K562 (cell line): ENCODE measurements around the gene SGMS1. TPM values are rescaled to one million over a fixed set of nuclear protein-coding genes. Genes with fewer than 3 reads are reported as not detected.

Experiments used
- CBFA2T3 ChIP-seq: fragments of 450-650 bp; IDR thresholded peaks from 2 replicates; pipeline ENCODE4 v1.6.1; 2017
- CCAR2 ChIP-seq: fragments of 200-400 bp; formaldehyde crosslinking; IDR thresholded peaks from 2 replicates; pipeline ENCODE4 v1.6.1; 2017; ENCODE audit warnings: mild to moderate bottlenecking, low read depth, low read length
- FOXJ3 ChIP-seq: sonication (generic); formaldehyde crosslinking; IDR thresholded peaks from 2 replicates; pipeline ENCODE4 v1.4.0; 2020; ENCODE audit warnings: mild to moderate bottlenecking, missing genetic modification reagents
- GATAD2A ChIP-seq: fragments of 450-650 bp; IDR thresholded peaks from 2 replicates; pipeline ENCODE4 v1.6.1; 2017
- NFE2 ChIP-seq: IDR thresholded peaks from 2 replicates; pipeline ENCODE4 v1.6.1; 2014; ENCODE audit warnings: antibody characterized with exemption, low read depth
- PPARD ChIP-seq: fragments of 250-450 bp; sonication (Bioruptor Pico); IDR thresholded peaks from 2 replicates; pipeline ENCODE4 v1.8.0; 2022; ENCODE audit warnings: inconsistent platforms, mild to moderate bottlenecking, moderate library complexity
- SPI1 ChIP-seq: IDR thresholded peaks from 2 replicates; pipeline ENCODE4 v1.6.1; 2011; ENCODE audit warnings: low read depth, low read length, control low read depth, borderline replicate concordance
- TBL1XR1 ChIP-seq, 2 experiments: IDR thresholded peaks; 2 replicates each; pipeline ENCODE4 v1.6.1; 2012; ENCODE audit warnings: improper control_type of control experiment in 2 of 2, low read length in 2 of 2, mild to moderate bottlenecking in 1 of 2
- TEAD1 ChIP-seq, 2 experiments: fragments of 450-650 bp in 1 of 2; sonication (generic) in 1 of 2; formaldehyde crosslinking; IDR thresholded peaks; 2 replicates each; pipeline versions ENCODE4 v1.4.0 to v1.8.0; 2020 to 2022; ENCODE audit warnings: mild to moderate bottlenecking in 2 of 2, missing genetic modification reagents in 1 of 2
- TEAD2 ChIP-seq: fragments of 450-650 bp; IDR thresholded peaks from 2 replicates; pipeline ENCODE4 v1.6.1; 2016; ENCODE audit warnings: missing genetic modification characterization, control low read depth, missing compliant biosample characterization
- polyA plus RNA-seq, 8 experiments: library from polyadenylated mRNA; depleted of rRNA in 4 of 8; stranded (reverse) in 5 of 8; unstranded in 3 of 8; fragments of >200 nt; fragmentation: Nextera tagmentation in 2 of 8; fragmentation: Illumina TruSeq in 1 of 8; extraction: Ambion mirVana in 2 of 8; extraction: Trizol in 1 of 8; gene quantifications; 2 replicates each; pipeline versions ENCODE4 v1.2.1 to v1.2.3, GENCODE V29; 2011 to 2014; ENCODE audit warnings: inconsistent platforms in 1 of 8, missing spikeins in 1 of 8
- total RNA-seq, 7 experiments: library from RNA; depleted of rRNA in 6 of 7; stranded (reverse); fragments of >200 nt in 6 of 7; fragmentation: Illumina TruSeq in 2 of 7; extraction: Trizol in 2 of 7; gene quantifications; 2 replicates each; pipeline versions ENCODE4 v1.2.1 to v1.2.3, GENCODE V29; 2011 to 2021; ENCODE audit warnings: low replicate concordance in 1 of 7
- TF ChIP-seq, protein P1 (sequence below): fragments of 450-650 bp; IDR thresholded peaks from 2 replicates; pipeline ENCODE4 v1.6.1; 2016; ENCODE audit warnings: mild to moderate bottlenecking, moderate library complexity
- TF ChIP-seq, protein P2 (sequence below): sonication (generic); formaldehyde crosslinking; IDR thresholded peaks from 2 replicates; pipeline ENCODE4 v1.8.0; 2022; ENCODE audit warnings: missing genetic modification reagents, mild to moderate bottlenecking, borderline replicate concordance
- TF ChIP-seq, protein P3 (sequence below): fragments of 250-450 bp; sonication (Bioruptor Pico); IDR thresholded peaks from 2 replicates; pipeline ENCODE4 v1.4.0; 2020
- TF ChIP-seq, protein P4 (sequence below): IDR thresholded peaks from 2 replicates; pipeline ENCODE4 v1.6.1; 2012; ENCODE audit warnings: low read depth, low read length, improper control_type of control experiment, borderline replicate concordance

SGMS1 gene
- total and polyA plus RNA-seq, 9 of the 15 experiments (the other 6 are each of a cell fraction or from before 2014, with no cell fraction given): 22.6 to 232 (median 82.2) TPM

DNA sequence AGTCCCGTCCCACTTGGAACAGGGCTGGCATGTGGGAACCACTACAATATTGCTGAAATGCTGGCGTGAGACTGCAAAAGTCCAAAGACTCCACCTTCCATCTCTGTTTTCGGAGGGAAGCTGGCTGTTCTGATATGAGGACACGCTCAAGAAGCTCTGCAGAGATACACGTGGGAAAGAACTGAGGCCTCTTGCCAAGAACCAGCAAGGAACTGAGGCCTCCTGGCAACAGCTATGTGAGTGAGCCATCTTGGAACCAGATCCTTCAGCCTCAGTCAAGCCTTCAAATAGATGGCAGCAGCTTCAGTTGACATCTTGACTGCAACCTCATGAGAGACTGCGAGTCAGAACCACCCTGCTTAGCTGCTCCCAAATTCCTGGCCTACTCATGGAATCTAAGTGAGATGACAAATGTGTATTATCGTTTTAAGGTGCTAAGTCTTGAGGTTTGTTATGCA is 30.8 kb downstream of the SGMS1 start (continued):
- TF ChIP-seq CBFA2T3 (peak; percentile 87), PPARD (CRISPR knock-in tag) (no peak), TEAD1 (CRISPR knock-in tag; IDR thresholded peaks at IDR 0.05) (0 out of 4 replicates have a peak, but pooled peaks of 1 of the 2 experiments have one; percentile 28), TBL1XR1 (IDR thresholded peaks at IDR 0.05; ENCODE audit: low read length in 2 of 2) (0 out of 4 replicates have a peak, but pooled peaks of 1 of the 2 experiments have one; percentile 21), SPI1 (no peak), TEAD2 (tag) (peak; percentile 59; the same call in 1 of the 2 replicates), FOXJ3 (CRISPR knock-in tag) (no peak), NFE2 (peak; percentile 60), CCAR2 (no peak), GATAD2A (0 out of 2 replicates have a peak, but pooled peaks have one; percentile 55)
- TF ChIP-seq, protein P1, sequence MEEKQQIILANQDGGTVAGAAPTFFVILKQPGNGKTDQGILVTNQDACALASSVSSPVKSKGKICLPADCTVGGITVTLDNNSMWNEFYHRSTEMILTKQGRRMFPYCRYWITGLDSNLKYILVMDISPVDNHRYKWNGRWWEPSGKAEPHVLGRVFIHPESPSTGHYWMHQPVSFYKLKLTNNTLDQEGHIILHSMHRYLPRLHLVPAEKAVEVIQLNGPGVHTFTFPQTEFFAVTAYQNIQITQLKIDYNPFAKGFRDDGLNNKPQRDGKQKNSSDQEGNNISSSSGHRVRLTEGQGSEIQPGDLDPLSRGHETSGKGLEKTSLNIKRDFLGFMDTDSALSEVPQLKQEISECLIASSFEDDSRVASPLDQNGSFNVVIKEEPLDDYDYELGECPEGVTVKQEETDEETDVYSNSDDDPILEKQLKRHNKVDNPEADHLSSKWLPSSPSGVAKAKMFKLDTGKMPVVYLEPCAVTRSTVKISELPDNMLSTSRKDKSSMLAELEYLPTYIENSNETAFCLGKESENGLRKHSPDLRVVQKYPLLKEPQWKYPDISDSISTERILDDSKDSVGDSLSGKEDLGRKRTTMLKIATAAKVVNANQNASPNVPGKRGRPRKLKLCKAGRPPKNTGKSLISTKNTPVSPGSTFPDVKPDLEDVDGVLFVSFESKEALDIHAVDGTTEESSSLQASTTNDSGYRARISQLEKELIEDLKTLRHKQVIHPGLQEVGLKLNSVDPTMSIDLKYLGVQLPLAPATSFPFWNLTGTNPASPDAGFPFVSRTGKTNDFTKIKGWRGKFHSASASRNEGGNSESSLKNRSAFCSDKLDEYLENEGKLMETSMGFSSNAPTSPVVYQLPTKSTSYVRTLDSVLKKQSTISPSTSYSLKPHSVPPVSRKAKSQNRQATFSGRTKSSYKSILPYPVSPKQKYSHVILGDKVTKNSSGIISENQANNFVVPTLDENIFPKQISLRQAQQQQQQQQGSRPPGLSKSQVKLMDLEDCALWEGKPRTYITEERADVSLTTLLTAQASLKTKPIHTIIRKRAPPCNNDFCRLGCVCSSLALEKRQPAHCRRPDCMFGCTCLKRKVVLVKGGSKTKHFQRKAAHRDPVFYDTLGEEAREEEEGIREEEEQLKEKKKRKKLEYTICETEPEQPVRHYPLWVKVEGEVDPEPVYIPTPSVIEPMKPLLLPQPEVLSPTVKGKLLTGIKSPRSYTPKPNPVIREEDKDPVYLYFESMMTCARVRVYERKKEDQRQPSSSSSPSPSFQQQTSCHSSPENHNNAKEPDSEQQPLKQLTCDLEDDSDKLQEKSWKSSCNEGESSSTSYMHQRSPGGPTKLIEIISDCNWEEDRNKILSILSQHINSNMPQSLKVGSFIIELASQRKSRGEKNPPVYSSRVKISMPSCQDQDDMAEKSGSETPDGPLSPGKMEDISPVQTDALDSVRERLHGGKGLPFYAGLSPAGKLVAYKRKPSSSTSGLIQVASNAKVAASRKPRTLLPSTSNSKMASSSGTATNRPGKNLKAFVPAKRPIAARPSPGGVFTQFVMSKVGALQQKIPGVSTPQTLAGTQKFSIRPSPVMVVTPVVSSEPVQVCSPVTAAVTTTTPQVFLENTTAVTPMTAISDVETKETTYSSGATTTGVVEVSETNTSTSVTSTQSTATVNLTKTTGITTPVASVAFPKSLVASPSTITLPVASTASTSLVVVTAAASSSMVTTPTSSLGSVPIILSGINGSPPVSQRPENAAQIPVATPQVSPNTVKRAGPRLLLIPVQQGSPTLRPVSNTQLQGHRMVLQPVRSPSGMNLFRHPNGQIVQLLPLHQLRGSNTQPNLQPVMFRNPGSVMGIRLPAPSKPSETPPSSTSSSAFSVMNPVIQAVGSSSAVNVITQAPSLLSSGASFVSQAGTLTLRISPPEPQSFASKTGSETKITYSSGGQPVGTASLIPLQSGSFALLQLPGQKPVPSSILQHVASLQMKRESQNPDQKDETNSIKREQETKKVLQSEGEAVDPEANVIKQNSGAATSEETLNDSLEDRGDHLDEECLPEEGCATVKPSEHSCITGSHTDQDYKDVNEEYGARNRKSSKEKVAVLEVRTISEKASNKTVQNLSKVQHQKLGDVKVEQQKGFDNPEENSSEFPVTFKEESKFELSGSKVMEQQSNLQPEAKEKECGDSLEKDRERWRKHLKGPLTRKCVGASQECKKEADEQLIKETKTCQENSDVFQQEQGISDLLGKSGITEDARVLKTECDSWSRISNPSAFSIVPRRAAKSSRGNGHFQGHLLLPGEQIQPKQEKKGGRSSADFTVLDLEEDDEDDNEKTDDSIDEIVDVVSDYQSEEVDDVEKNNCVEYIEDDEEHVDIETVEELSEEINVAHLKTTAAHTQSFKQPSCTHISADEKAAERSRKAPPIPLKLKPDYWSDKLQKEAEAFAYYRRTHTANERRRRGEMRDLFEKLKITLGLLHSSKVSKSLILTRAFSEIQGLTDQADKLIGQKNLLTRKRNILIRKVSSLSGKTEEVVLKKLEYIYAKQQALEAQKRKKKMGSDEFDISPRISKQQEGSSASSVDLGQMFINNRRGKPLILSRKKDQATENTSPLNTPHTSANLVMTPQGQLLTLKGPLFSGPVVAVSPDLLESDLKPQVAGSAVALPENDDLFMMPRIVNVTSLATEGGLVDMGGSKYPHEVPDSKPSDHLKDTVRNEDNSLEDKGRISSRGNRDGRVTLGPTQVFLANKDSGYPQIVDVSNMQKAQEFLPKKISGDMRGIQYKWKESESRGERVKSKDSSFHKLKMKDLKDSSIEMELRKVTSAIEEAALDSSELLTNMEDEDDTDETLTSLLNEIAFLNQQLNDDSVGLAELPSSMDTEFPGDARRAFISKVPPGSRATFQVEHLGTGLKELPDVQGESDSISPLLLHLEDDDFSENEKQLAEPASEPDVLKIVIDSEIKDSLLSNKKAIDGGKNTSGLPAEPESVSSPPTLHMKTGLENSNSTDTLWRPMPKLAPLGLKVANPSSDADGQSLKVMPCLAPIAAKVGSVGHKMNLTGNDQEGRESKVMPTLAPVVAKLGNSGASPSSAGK: peak; percentile 95
- TF ChIP-seq, protein P2, sequence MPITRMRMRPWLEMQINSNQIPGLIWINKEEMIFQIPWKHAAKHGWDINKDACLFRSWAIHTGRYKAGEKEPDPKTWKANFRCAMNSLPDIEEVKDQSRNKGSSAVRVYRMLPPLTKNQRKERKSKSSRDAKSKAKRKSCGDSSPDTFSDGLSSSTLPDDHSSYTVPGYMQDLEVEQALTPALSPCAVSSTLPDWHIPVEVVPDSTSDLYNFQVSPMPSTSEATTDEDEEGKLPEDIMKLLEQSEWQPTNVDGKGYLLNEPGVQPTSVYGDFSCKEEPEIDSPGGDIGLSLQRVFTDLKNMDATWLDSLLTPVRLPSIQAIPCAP (CRISPR knock-in tag): no peak
- TF ChIP-seq, protein P3, sequence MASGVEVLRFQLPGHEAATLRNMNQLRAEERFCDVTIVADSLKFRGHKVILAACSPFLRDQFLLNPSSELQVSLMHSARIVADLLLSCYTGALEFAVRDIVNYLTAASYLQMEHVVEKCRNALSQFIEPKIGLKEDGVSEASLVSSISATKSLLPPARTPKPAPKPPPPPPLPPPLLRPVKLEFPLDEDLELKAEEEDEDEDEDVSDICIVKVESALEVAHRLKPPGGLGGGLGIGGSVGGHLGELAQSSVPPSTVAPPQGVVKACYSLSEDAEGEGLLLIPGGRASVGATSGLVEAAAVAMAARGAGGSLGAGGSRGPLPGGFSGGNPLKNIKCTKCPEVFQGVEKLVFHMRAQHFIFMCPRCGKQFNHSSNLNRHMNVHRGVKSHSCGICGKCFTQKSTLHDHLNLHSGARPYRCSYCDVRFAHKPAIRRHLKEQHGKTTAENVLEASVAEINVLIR (CRISPR knock-in tag): no peak
- TF ChIP-seq, protein P4, sequence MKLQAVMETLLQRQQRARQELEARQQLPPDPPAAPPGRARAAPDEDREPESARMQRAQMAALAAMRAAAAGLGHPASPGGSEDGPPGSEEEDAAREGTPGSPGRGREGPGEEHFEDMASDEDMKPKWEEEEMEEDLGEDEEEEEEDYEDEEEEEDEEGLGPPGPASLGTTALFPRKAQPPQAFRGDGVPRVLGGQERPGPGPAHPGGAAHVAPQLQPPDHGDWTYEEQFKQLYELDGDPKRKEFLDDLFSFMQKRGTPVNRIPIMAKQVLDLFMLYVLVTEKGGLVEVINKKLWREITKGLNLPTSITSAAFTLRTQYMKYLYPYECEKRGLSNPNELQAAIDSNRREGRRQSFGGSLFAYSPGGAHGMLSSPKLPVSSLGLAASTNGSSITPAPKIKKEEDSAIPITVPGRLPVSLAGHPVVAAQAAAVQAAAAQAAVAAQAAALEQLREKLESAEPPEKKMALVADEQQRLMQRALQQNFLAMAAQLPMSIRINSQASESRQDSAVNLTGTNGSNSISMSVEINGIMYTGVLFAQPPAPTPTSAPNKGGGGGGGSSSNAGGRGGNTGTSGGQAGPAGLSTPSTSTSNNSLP: no peak
